ENCODE measurements around the gene MOV10. TPM values are rescaled to one million over a fixed set of nuclear protein-coding genes. Genes with fewer than 3 reads are reported as not detected.

The MOV10 gene
- total RNA-seq, 1 donor from 2014 or later, result 47.5 TPM

DNA sequence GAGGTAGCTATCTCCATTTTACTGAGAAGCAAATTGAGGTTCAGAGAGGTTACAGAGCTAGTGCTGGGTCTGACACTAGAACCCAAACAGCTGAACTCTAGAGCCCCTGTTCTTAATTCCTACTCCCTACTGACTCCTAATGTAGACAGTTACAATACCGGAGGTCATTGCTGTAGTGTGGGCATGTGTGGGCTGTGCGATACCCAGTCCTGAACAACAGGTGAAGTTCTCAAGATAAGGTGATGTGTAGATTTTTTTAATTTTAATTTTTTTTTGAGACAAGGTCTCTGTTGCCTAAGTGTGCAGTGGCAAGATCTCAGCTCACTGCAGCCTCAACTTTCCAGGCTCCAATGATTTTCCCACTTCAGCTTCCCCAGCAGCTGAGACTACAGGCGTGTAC, 34.0 kb downstream of the MOV10 start:
- H3K9me3 ChIP-seq (ENCODE audit: low read depth), result no peaks in the 10 kb centered on the region
- H3K9ac ChIP-seq, result no peak overlapping the region
- no peak overlapping the region for H3K27ac ChIP-seq
- H3K4me2 ChIP-seq, result no peak overlapping the region
- H2AFZ ChIP-seq (replicated peaks), result no peak overlapping the region
- peaks cover 42% of the 10 kb centered on the region for H3K4me1 Mint-ChIP-seq
- H3F3A ChIP-seq (ENCODE audit: low read depth), result peaks cover 16% of the 10 kb centered on the region
- H3K27me3 ChIP-seq, result peaks cover 52% of the 10 kb centered on the region
- no peaks in the 10 kb centered on the region for H3K9me3 Mint-ChIP-seq
- DNase-seq (ENCODE audit: low spot score), result no peak
- H3K27me3 Mint-ChIP-seq (ENCODE audit: insufficient read depth, low read depth), result peaks cover 23% of the 10 kb centered on the region
- H3K79me2 ChIP-seq (ENCODE audit: low read depth), result no peaks in the 10 kb centered on the region
- TF ChIP-seq EZH2phosphoT487 (IDR thresholded peaks at IDR 0.05) (no peak), EZH2 (IDR thresholded peaks at IDR 0.05) (no peak)
- TF ChIP-seq, protein P1, sequence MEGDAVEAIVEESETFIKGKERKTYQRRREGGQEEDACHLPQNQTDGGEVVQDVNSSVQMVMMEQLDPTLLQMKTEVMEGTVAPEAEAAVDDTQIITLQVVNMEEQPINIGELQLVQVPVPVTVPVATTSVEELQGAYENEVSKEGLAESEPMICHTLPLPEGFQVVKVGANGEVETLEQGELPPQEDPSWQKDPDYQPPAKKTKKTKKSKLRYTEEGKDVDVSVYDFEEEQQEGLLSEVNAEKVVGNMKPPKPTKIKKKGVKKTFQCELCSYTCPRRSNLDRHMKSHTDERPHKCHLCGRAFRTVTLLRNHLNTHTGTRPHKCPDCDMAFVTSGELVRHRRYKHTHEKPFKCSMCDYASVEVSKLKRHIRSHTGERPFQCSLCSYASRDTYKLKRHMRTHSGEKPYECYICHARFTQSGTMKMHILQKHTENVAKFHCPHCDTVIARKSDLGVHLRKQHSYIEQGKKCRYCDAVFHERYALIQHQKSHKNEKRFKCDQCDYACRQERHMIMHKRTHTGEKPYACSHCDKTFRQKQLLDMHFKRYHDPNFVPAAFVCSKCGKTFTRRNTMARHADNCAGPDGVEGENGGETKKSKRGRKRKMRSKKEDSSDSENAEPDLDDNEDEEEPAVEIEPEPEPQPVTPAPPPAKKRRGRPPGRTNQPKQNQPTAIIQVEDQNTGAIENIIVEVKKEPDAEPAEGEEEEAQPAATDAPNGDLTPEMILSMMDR (IDR thresholded peaks at IDR 0.05), result no peak
- H3K36me3 ChIP-seq, result no peaks in the 10 kb centered on the region
- no peak overlapping the region for H3K27ac Mint-ChIP-seq
- H3K4me3 Mint-ChIP-seq, result peak overlapping the region; percentile 83
- no peak overlapping the region for H3K4me3 ChIP-seq
- H3K36me3 Mint-ChIP-seq, result peaks cover 4% of the 10 kb centered on the region
- H4K20me1 ChIP-seq (ENCODE audit: low read depth), result peaks cover 22% of the 10 kb centered on the region
- H3K4me1 ChIP-seq, result peaks cover 33% of the 10 kb centered on the region

DNA sequence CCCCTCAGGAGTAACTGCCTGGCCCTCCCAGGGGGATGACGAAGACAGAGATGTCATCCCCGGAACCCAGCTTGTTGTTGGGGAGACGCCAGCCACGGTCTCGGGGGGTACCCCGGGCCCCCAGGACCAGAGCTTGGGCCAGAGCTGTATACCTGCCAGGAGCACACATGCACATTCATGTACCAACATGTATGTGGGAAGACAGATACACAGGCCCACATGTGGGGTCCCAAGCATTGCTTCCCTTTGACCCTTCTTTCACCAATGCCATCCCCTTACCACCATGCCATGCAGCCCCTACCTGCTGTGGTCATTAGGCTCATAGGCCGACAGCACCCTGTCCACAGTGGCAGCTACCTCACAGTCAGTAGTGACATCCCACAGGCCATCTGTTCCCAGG, 35.7 kb downstream of the MOV10 start:
- Mint-ChIP-seq H3K9me3 (no peaks in the 10 kb centered on the region), H3K4me3 (no peak overlapping the region), H3K36me3 (peaks cover 4% of the 10 kb centered on the region), H3K27ac (no peak overlapping the region), H3K4me1 (peaks cover 31% of the 10 kb centered on the region), H3K27me3 (ENCODE audit: insufficient read depth, low read depth) (peaks cover 24% of the 10 kb centered on the region)
- no peak overlapping the region for H3K4me2 ChIP-seq
- H3K4me1 ChIP-seq, result peaks cover 32% of the 10 kb centered on the region
- no peak overlapping the region for H3K4me3 ChIP-seq
- peaks cover 69% of the 10 kb centered on the region for H3K27me3 ChIP-seq
- peaks cover 18% of the 10 kb centered on the region for H4K20me1 ChIP-seq (ENCODE audit: low read depth)
- H3F3A ChIP-seq (ENCODE audit: low read depth), result peaks cover 19% of the 10 kb centered on the region
- H3K9ac ChIP-seq, result no peak overlapping the region
- no peak for DNase-seq (ENCODE audit: low spot score)
- H3K36me3 ChIP-seq, result no peaks in the 10 kb centered on the region
- H3K9me3 ChIP-seq (ENCODE audit: low read depth), result no peaks in the 10 kb centered on the region
- no peak overlapping the region for H2AFZ ChIP-seq (replicated peaks)
- H3K27ac ChIP-seq, result no peak overlapping the region
- TF ChIP-seq EZH2 (IDR thresholded peaks at IDR 0.05), result no peak
- no peak for TF ChIP-seq EZH2phosphoT487 (IDR thresholded peaks at IDR 0.05)
- TF ChIP-seq, protein P1 (IDR thresholded peaks at IDR 0.05), result no peak
- H3K79me2 ChIP-seq (ENCODE audit: low read depth), result no peaks in the 10 kb centered on the region

DNA sequence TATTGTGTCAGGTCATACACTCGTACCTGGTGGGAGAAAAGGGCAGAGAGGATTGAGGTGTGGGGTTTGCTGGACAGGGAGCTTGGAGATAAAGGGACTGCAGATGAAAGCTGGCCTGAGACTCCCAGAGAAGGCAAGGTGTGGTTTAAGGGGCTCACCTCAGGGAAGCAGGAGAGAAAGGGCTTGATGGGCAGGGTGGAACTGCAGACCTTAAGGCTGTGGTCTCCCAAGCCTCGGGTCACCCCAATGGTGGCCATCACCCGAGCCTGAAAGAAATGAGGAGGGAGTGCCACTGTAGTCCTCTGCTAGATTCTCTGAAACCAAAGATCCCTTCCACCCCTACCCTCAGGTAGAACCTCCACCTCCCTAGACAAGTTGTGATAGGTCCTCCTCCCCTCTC, 36.1 kb downstream of the MOV10 start:
- Histone ChIP-seq H3K36me3 (no peaks in the 10 kb centered on the region), H3K9ac (no peak overlapping the region), H3K27me3 (peaks cover 73% of the 10 kb centered on the region), H4K20me1 (ENCODE audit: low read depth) (peaks cover 15% of the 10 kb centered on the region), H2AFZ (replicated peaks) (no peak overlapping the region), H3K9me3 (ENCODE audit: low read depth) (no peaks in the 10 kb centered on the region), H3F3A (ENCODE audit: low read depth) (peaks cover 17% of the 10 kb centered on the region), H3K4me3 (no peak overlapping the region), H3K4me2 (no peak overlapping the region), H3K4me1 (peaks cover 28% of the 10 kb centered on the region), H3K27ac (no peak overlapping the region), H3K79me2 (ENCODE audit: low read depth) (no peaks in the 10 kb centered on the region)
- DNase-seq (ENCODE audit: low spot score), result no peak
- Mint-ChIP-seq H3K27me3 (ENCODE audit: insufficient read depth, low read depth) (peaks cover 25% of the 10 kb centered on the region), H3K9me3 (no peaks in the 10 kb centered on the region), H3K4me3 (no peak overlapping the region), H3K27ac (no peak overlapping the region), H3K36me3 (peaks cover 4% of the 10 kb centered on the region), H3K4me1 (peaks cover 26% of the 10 kb centered on the region)
- no peak for TF ChIP-seq EZH2phosphoT487 (IDR thresholded peaks at IDR 0.05)

DNA sequence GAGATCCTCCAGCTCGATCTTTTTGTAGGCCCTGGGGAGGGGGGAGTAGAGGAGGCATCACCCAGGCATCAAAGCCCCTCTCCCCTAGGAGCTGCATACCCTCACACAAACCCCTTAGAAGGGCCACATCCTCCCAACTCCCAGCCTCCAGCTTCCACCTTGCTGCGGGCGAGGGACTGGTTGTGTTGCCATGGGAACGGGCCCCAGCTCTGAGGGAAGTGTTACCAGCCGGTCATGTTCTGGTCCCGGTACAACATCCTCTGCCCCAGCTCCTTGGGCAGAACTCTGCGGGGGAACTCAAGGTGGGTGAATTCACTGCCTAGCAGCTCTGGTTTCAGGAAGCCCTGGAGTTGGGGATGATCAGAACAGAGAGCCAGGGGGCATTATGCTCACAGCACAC, 36.6 kb downstream of the MOV10 start:
- H3K9me3 ChIP-seq (ENCODE audit: low read depth), result no peaks in the 10 kb centered on the region
- peaks cover 4% of the 10 kb centered on the region for H3K36me3 Mint-ChIP-seq
- H3F3A ChIP-seq (ENCODE audit: low read depth), result peaks cover 17% of the 10 kb centered on the region
- H3K27me3 Mint-ChIP-seq (ENCODE audit: insufficient read depth, low read depth), result peaks cover 30% of the 10 kb centered on the region
- H3K36me3 ChIP-seq, result no peaks in the 10 kb centered on the region
- peaks cover 26% of the 10 kb centered on the region for H3K4me1 Mint-ChIP-seq
- TF ChIP-seq EZH2phosphoT487 (IDR thresholded peaks at IDR 0.05) (no peak), EZH2 (IDR thresholded peaks at IDR 0.05) (no peak)
- TF ChIP-seq, protein P1 (IDR thresholded peaks at IDR 0.05), result no peak
- H3K27me3 ChIP-seq, result peaks cover 74% of the 10 kb centered on the region
- H3K4me1 ChIP-seq, result peaks cover 28% of the 10 kb centered on the region
- peaks cover 15% of the 10 kb centered on the region for H4K20me1 ChIP-seq (ENCODE audit: low read depth)
- no peaks in the 10 kb centered on the region for H3K79me2 ChIP-seq (ENCODE audit: low read depth)
- H3K4me3 Mint-ChIP-seq, result no peak overlapping the region
- no peak overlapping the region for H3K27ac Mint-ChIP-seq
- H3K9me3 Mint-ChIP-seq, result no peaks in the 10 kb centered on the region
- H3K27ac ChIP-seq, result no peak overlapping the region
- no peak overlapping the region for H3K4me2 ChIP-seq
- H3K4me3 ChIP-seq, result no peak overlapping the region
- no peak overlapping the region for H3K9ac ChIP-seq
- no peak overlapping the region for H2AFZ ChIP-seq (replicated peaks)
- no peak for DNase-seq (ENCODE audit: low spot score)
